ENCODE data around the gene NEDD4L. TPM values are rescaled to one million over a fixed set of nuclear protein-coding genes. Genes with fewer than 3 reads are reported as not detected.

NEDD4L gene
- total RNA-seq, 4 donors from 2014 or later = 16.2 to 63.0 (median 30.4) TPM

- ATAC-seq (ENCODE audit: low FRiP score) = no peak
- TF ChIP-seq CTCF (IDR thresholded peaks at IDR 0.05) = no peak
Measured at GRCh38 chr18:58438958-58439300, 394.9 kb downstream of the NEDD4L start.

GRCh38 chr18:58443671-58444070 is 399.6 kb downstream of the NEDD4L start:
- no peak for ATAC-seq (ENCODE audit: low FRiP score)
- DNase-seq (ENCODE audit: low spot score) = no peak

More at GRCh38 chr18:58438958-58439300, 394.9 kb downstream of the NEDD4L start:
- DNase-seq (ENCODE audit: low spot score) = no peak

DNA sequence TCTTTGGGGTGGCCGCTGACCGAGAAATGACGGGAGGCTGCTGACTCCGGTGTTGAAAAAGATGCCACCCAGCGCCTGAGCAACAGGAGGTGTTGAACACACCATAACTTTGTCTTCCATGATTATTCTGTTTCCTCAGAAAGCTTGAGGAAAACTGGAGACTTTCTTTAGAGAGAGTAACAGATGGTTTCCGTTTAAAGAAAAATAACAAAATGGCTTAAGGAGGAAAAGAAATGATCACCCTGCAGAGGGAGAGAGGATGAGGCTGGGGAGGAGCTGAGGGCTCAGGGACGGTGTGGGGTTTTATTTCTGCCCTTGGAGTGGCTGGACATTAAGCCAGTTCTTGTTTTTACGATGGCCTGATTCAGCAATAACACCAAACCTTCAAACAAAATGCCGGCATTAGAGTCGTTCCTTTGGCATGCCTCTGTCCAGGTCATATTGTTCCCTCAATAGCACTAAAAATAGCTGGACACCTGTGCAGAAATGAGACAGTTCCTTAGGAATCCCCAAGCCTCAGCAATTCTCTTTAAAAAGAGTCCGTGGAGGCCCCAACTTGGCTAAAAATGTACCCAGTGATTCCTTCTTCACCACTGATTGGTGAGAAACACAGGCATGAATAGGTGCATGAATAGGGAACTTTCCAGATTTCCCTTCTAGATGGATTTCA is 402.5 kb downstream of the NEDD4L start:
- ATAC-seq (ENCODE audit: low FRiP score) (no peak), DNase-seq (ENCODE audit: low spot score) (no peak)
- no peak for TF ChIP-seq CTCF (IDR thresholded peaks at IDR 0.05)

More at GRCh38 chr18:58443671-58444070, 399.6 kb downstream of the NEDD4L start:
- no peak for TF ChIP-seq CTCF (IDR thresholded peaks at IDR 0.05)

- no peak for DNase-seq (ENCODE audit: low spot score)
- no peak for TF ChIP-seq CTCF (IDR thresholded peaks at IDR 0.05)
- no peak for ATAC-seq (ENCODE audit: low FRiP score)
Measured at GRCh38 chr18:58447402-58448095, 403.5 kb downstream of the NEDD4L start.

DNA sequence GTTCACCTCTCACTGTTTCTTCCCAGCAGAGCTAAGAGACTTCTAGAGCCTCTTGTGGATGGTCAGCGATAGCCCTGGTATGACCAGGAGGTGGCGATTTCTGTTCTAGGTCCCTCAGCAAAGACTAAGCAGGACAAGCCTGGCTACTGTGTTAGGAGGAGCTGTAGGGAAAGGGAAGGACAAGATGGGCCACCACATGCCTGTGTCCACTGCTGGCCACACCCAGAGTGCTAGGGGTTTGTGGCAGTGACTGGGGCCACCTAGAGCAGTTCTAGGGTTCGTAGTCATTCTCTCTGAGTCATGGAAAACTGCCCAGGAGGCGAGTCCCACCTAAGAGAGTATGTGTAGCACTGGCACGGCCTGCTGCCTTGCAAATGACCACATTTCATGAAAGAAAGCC is 405.4 kb downstream of the NEDD4L start:
- no peak for TF ChIP-seq CTCF (IDR thresholded peaks at IDR 0.05)
- DNase-seq (ENCODE audit: low spot score) = no peak
- ATAC-seq (ENCODE audit: low FRiP score) = no peak

Small RNA genes within 50 kb of the gene (small RNA-seq; reads per million reads assigned to genes)
- not detected for gene HMGN1P30
- not detected for gene MIR3591

Other genes with a start within 250 kb of the NEDD4L start
- gene ATP8B1, start 240.9 kb upstream of the NEDD4L start, total RNA-seq = 10 to 100 TPM in 1 of 4 donors, 1 to 10 TPM in 3; 6.3 to 21.8 (median 7.9) TPM